GM23248 (cell line): ENCODE results near the gene PARVB.

Experiments used
- EZH2 ChIP-seq: fragments of 200-600 bp; sonication (generic); IDR thresholded peaks from 2 replicates; pipeline ENCODE4 v1.6.1; 2018; ENCODE audit warnings: antibody characterized with exemption, mild to moderate bottlenecking; ENCODE audit not compliant: insufficient read depth, poor library complexity, severe bottlenecking
- EZH2phosphoT487 ChIP-seq: fragments of 200-600 bp; sonication (generic); IDR thresholded peaks from 2 replicates; pipeline ENCODE4 v1.6.1; 2018; ENCODE audit warnings: antibody characterized with exemption, moderate library complexity, mild to moderate bottlenecking, low read depth; ENCODE audit not compliant: insufficient read depth

DNA sequence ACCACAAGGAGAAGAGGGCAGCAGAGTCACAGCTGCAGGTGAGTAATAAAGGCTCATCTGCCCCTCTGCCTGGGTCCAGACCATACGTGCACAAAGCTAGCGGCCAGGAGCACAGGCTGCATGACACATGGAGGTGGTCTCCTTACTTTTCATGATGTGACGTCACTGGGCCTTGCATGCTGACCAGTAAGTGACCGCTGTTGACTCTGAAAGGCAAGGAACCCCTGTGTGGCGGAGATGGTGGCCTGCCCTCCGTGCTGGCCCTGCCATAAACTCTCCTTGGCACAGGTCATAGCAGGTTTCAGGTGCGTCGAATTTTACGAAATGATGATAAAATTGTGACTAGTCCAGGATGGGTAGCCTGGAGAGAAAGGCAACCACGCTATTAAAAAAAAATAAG lies 149.1 kb downstream of the PARVB start:
- TF ChIP-seq EZH2 (no peak), EZH2phosphoT487 (no peak)
